ENCODE measurements around the gene CNTNAP2.

The CNTNAP2 gene

DNA sequence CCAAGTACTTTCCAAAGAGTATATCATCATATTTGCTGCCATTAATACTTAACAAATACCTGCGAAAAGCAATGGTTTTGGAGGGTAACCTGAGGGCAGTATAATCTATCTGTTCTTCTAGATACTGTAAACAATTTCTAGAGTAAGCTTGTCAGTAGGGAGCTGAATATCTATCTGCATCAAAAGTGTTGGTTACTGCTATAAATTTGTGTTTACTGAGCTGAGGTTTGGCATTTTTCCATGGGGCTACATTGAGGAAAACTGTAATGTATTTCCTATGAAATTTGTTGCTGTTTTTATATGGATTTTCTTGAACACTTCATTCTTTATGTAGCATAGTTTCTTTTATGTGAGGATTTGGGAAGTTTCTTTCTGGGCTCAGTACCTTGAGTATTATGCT is 913.4 kb downstream of the CNTNAP2 start:
- no peak for TF ChIP-seq Cebpa-rat (IDR thresholded peaks at IDR 0.05)

DNA sequence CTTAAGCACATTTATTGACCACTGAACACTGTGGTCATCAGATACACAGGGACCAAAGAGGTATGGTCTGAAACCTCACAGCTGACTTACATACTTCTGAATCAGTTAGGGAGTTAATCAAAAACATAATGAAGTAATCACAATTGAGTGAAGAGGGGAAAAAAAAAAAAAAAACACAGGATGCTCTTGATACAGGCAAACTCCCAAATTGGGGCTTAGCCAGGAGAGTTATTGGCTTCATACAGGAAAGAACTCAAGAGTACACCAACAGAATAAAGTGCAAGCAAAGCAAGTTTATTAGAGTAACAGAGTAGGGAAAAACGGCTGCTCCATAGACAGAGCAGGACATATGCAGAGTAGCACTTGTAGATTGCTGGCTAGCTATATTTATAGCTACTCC is 917.0 kb downstream of the CNTNAP2 start:
- Histone ChIP-seq H3K9me3 (no peaks in the 10 kb centered on the region), H3K27ac (no peak overlapping the region), H3K9ac (no peak overlapping the region), H4K20me1 (no peaks in the 10 kb centered on the region), H3K27me3 (no peaks in the 10 kb centered on the region), H3K4me1 (no peaks in the 10 kb centered on the region), H3K4me2 (no peak overlapping the region), H3K36me3 (no peaks in the 10 kb centered on the region), H3K4me3 (no peak overlapping the region)
- no peak for TF ChIP-seq Cebpa-rat (IDR thresholded peaks at IDR 0.05)

More for the DNA sequence above, 913.4 kb downstream of the CNTNAP2 start:
- Histone ChIP-seq H3K4me1 (no peaks in the 10 kb centered on the region), H3K27me3 (no peaks in the 10 kb centered on the region), H3K4me3 (no peak overlapping the region), H3K36me3 (no peaks in the 10 kb centered on the region), H3K4me2 (no peak overlapping the region), H3K27ac (no peak overlapping the region), H3K9me3 (no peaks in the 10 kb centered on the region), H3K9ac (no peak overlapping the region), H4K20me1 (no peaks in the 10 kb centered on the region)

DNA sequence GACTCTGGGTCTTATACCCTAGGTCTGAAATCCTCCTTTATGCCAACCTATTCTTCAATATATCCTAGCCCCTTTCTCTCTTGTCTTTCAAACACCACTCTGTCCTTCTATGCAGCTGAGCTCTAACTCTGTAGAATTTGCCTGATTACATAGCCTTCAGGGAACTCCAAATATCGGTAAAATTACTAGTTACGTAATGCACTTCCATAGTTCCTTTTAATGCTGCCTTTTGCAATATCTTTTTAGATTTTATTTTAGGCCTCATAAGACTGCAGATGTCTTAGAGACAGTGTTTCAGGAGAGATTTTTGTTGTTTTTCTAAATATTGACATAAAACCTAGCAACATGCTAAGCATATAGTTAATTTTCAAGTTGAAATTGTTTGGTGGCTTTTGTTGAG is 924.8 kb downstream of the CNTNAP2 start:
- no peak overlapping the region for H3K4me2 ChIP-seq
- no peaks in the 10 kb centered on the region for H3K4me1 ChIP-seq
- H4K20me1 ChIP-seq = no peaks in the 10 kb centered on the region
- no peaks in the 10 kb centered on the region for H3K27me3 ChIP-seq
- H3K27ac ChIP-seq = no peak overlapping the region
- no peak for TF ChIP-seq Cebpa-rat (IDR thresholded peaks at IDR 0.05)
- H3K9me3 ChIP-seq = no peaks in the 10 kb centered on the region
- H3K9ac ChIP-seq = no peak overlapping the region
- no peak overlapping the region for H3K4me3 ChIP-seq
- H3K36me3 ChIP-seq = no peaks in the 10 kb centered on the region

DNA sequence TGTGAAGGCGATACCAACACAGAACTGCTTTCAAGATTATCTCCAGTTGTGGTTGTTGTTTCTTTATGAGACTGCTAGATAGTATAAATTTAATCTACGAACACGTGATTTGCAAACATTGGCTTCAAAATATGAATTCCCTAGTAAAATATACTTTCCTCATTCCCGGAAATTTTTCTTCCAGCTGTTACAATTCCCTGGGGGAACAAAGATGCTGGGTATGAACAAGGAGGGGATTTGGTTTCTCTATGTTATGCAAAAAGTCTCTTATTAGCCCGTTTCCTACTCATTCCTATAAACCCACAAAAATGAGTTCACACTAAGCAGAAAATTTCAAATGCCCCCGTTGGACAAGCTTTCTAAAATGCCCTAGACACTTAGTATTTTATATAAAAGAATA is 928.3 kb downstream of the CNTNAP2 start:
- no peak overlapping the region for H3K4me3 ChIP-seq
- no peak for TF ChIP-seq Cebpa-rat (IDR thresholded peaks at IDR 0.05)
- no peaks in the 10 kb centered on the region for H3K4me1 ChIP-seq
- H3K27ac ChIP-seq = no peak overlapping the region
- no peaks in the 10 kb centered on the region for H4K20me1 ChIP-seq
- H3K9me3 ChIP-seq = no peaks in the 10 kb centered on the region
- H3K27me3 ChIP-seq = no peaks in the 10 kb centered on the region
- H3K36me3 ChIP-seq = no peaks in the 10 kb centered on the region
- H3K4me2 ChIP-seq = no peak overlapping the region
- H3K9ac ChIP-seq = no peak overlapping the region

DNA sequence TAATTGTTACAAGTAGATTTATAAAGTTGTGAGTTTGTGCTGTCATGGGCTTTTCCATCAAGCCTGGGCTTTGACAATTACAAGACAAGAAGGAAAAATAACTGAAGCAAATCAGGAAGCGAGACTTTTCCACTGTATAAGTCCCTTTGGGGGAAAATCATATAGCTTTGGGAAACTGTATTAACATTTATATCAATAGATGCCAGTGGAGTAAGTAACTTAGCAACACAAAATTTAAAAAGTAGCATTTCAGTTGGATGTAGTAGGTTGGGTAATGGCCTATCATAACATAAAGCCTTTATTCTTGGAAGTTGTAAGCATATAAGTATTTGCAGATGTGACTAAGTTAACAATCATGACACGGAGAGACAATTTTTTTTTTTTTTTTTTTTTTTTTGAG is 931.1 kb downstream of the CNTNAP2 start:
- Histone ChIP-seq H3K9ac (no peak overlapping the region), H3K27ac (no peak overlapping the region), H4K20me1 (no peaks in the 10 kb centered on the region), H3K4me1 (peaks cover 1% of the 10 kb centered on the region), H3K4me3 (no peak overlapping the region), H3K27me3 (no peaks in the 10 kb centered on the region), H3K4me2 (no peak overlapping the region), H3K9me3 (no peaks in the 10 kb centered on the region), H3K36me3 (no peaks in the 10 kb centered on the region)
- no peak for TF ChIP-seq Cebpa-rat (IDR thresholded peaks at IDR 0.05)

DNA sequence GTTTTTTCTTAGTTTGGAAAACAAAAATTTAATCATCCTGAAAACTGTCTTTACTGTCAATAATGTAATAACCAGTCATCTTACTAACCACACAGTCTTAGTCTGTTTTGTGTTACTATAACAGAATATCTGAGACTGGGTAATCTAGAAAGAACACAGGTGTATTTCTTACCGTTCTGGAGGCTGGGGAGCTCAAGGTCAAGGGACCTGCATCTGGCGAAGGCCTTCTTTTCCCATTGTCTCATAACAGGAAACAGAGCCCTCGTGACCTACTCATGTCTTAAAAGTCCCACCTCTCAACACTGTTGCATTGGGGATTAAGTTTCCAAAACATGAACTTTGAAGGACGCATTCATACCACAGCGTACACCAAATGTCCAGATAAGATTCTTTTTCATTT is 932.3 kb downstream of the CNTNAP2 start:
- Histone ChIP-seq H3K27me3 (no peaks in the 10 kb centered on the region), H3K27ac (no peak overlapping the region), H3K4me2 (no peak overlapping the region), H3K9ac (no peak overlapping the region), H3K36me3 (no peaks in the 10 kb centered on the region), H3K4me3 (no peak overlapping the region), H3K4me1 (peaks cover 13% of the 10 kb centered on the region), H4K20me1 (no peaks in the 10 kb centered on the region), H3K9me3 (no peaks in the 10 kb centered on the region)
- TF ChIP-seq Cebpa-rat (IDR thresholded peaks at IDR 0.05) = no peak

DNA sequence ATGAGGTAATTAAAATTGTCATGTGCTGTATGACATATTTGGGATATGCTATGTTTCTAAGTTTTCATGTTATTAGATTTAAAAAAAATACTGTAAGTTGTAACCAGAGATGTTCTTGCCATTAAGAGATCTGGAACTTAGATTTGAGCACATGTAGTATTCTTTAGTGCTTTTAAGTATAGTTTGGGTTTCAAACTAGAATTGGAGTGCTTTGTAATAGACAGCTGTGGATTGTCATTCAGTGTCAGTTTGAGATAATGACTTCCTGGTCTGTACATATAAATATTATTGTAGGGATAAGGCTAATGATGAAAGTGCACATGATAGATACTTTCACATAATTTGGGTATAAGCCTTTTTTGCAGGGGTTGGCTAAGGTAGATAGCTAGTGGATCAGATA is 936.2 kb downstream of the CNTNAP2 start:
- H4K20me1 ChIP-seq = no peaks in the 10 kb centered on the region
- no peak for TF ChIP-seq Cebpa-rat (IDR thresholded peaks at IDR 0.05)
- no peak overlapping the region for H3K9ac ChIP-seq
- no peaks in the 10 kb centered on the region for H3K36me3 ChIP-seq
- no peaks in the 10 kb centered on the region for H3K27me3 ChIP-seq
- H3K27ac ChIP-seq = no peak overlapping the region
- no peaks in the 10 kb centered on the region for H3K9me3 ChIP-seq
- H3K4me1 ChIP-seq = peaks cover 19% of the 10 kb centered on the region
- no peak overlapping the region for H3K4me3 ChIP-seq
- H3K4me2 ChIP-seq = peak overlapping the region; percentile 33; the same call in 1 of the 2 replicates

DNA sequence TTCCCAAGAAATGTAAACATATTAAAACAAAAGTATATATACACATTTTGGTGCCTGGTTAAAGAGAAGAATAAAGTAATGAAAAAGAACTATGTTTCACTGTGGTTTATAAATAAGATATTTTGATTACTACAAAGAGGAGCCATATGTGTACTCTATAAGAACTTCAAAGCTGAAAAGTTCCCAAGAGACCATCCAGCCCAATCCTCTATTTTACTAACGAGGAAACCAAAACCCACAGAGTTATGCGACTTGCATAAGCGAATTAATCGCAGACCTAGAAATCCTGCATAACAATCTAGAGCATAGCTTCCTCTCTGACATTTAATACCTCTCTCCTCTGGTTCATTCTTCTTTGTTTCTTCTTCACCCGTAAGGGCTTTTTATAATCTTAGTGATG is 937.1 kb downstream of the CNTNAP2 start:
- H3K4me3 ChIP-seq = no peak overlapping the region
- H3K27me3 ChIP-seq = no peaks in the 10 kb centered on the region
- peaks cover 19% of the 10 kb centered on the region for H3K4me1 ChIP-seq
- H3K36me3 ChIP-seq = no peaks in the 10 kb centered on the region
- H3K27ac ChIP-seq = no peak overlapping the region
- H3K4me2 ChIP-seq = peak overlapping the region; percentile 49
- H4K20me1 ChIP-seq = no peaks in the 10 kb centered on the region
- TF ChIP-seq Cebpa-rat (IDR thresholded peaks at IDR 0.05) = no peak
- H3K9me3 ChIP-seq = no peaks in the 10 kb centered on the region
- no peak overlapping the region for H3K9ac ChIP-seq

DNA sequence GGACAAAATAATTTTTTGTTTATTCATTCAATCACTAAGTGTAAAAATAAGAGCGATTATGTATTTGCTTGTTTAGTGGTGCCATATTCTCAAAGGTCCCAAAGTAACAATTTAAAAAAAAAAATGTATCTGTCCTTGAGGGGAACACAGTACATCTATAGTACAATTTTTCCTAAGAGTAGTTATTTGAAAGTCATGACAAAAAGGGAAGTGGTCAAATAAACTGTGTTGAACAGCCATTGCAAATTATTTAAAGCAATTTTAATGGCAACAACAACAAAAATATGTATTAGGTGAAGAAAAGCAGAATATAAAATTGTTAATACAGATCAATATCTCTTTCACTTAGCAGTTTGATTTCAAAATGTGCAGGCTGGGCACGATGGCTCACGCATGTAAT is 943.5 kb downstream of the CNTNAP2 start:
- no peak for TF ChIP-seq Cebpa-rat (IDR thresholded peaks at IDR 0.05)
- no peaks in the 10 kb centered on the region for H4K20me1 ChIP-seq
- no peaks in the 10 kb centered on the region for H3K4me1 ChIP-seq
- no peak overlapping the region for H3K27ac ChIP-seq
- no peak overlapping the region for H3K4me3 ChIP-seq
- H3K27me3 ChIP-seq = no peaks in the 10 kb centered on the region
- no peak overlapping the region for H3K4me2 ChIP-seq
- H3K36me3 ChIP-seq = no peaks in the 10 kb centered on the region
- H3K9ac ChIP-seq = no peak overlapping the region
- H3K9me3 ChIP-seq = peaks cover 6% of the 10 kb centered on the region; the same call in 1 of the 2 replicates

DNA sequence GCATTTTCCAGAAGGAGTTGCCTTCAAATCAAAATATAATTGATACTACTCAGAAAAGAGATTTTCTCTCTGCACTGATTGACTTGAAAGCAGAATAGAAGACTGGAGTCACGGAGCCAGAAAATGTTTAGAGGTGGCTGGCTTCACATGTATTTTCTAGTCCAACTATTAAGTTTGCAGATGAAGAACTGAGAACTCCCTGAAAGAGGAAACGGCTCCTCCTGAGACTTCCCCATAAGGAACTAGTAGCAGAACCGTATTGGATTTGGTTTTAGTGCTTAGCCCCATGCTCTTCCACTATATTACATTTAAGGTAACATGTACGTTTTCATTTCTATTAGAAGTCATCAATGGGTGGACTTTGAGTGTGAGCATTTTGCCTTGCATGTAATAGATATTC is 946.3 kb downstream of the CNTNAP2 start:
- no peak for TF ChIP-seq Cebpa-rat (IDR thresholded peaks at IDR 0.05)
- Histone ChIP-seq H3K36me3 (no peaks in the 10 kb centered on the region), H3K4me1 (no peaks in the 10 kb centered on the region), H3K27ac (no peak overlapping the region), H4K20me1 (no peaks in the 10 kb centered on the region), H3K9me3 (peaks cover 6% of the 10 kb centered on the region; the same call in 1 of the 2 replicates), H3K4me2 (no peak overlapping the region), H3K9ac (no peak overlapping the region), H3K27me3 (no peaks in the 10 kb centered on the region), H3K4me3 (no peak overlapping the region)

DNA sequence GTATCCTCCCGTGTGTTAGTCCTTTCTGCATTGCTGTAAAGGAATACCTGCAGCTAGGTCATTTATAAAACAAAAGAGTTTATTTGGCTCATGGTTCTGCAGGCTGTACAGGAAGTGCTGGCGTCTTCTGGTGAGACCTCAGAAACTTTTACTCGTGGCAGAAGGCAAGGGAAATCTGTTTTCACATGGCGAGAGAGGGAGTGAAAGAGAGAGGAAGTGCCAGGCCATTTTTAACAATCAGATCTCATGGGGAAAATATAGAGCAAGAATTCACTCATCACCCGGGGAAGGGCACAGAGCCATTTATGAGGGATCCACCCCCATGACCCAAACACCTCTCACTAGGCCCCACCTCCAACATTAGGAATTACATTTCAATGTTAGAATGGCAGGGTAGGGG is 952.2 kb downstream of the CNTNAP2 start:
- H3K36me3 ChIP-seq = no peaks in the 10 kb centered on the region
- H3K4me3 ChIP-seq = no peak overlapping the region
- peak overlapping the region; percentile 6; the same call in 1 of the 2 replicates for H3K4me2 ChIP-seq
- peaks cover 12% of the 10 kb centered on the region for H3K4me1 ChIP-seq
- no peaks in the 10 kb centered on the region for H3K27me3 ChIP-seq
- no peak overlapping the region for H3K27ac ChIP-seq
- no peak overlapping the region for H3K9ac ChIP-seq
- no peak for TF ChIP-seq Cebpa-rat (IDR thresholded peaks at IDR 0.05)
- no peaks in the 10 kb centered on the region for H4K20me1 ChIP-seq
- peaks cover 10% of the 10 kb centered on the region for H3K9me3 ChIP-seq
